Measurements from ENCODE around the gene MRPS10. TPM values are rescaled to one million over a fixed set of nuclear protein-coding genes. Genes with fewer than 3 reads are reported as not detected.

The MRPS10 gene
- total and polyA plus RNA-seq, 4 donors: 20.1 to 26.8 (median 23.9) TPM

GRCh38 chr6:42197555-42198362 lies 19.9 kb downstream of the MRPS10 start:
- Histone ChIP-seq H3K36me3 (ENCODE audit: control insufficient read depth in 4 of 4, insufficient read depth in 3 of 4, low read depth in 1 of 4, low read length in 3 of 4) (peaks cover 0 to 3% (median 0%) of the 10 kb centered on the region in 4 donors), H3K4me1 (ENCODE audit: control insufficient read depth in 4 of 4, insufficient read depth in 4 of 4, low read length in 3 of 4) (peaks cover 0 to 4% (median 3%) of the 10 kb centered on the region in 4 donors), H3K4me3 (ENCODE audit: low read depth in 1 of 3, low read length in 3 of 3) (no peak overlapping the region), H3K9me3 (ENCODE audit: control insufficient read depth in 4 of 4, low read length in 3 of 4) (peaks cover 0 to 2% (median 0%) of the 10 kb centered on the region in 4 donors), H3K9ac (ENCODE audit: low read depth in 1 of 2, low read length in 2 of 2) (no peak overlapping the region), H3K27ac (ENCODE audit: low read depth in 1 of 2, low read length in 2 of 2) (no peak overlapping the region), H3K27me3 (ENCODE audit: control insufficient read depth in 4 of 4, insufficient read depth in 4 of 4, low read length in 3 of 4) (no peaks in the 10 kb centered on the region)
- no peak for DNase-seq (ENCODE audit: low spot score)
- WGBS: 81% methylated on average over 13 of the region's 13 CpGs
- TF ChIP-seq TAF1 (conservative IDR thresholded peaks at IDR 0.05) (no peak), NR2F2 (IDR thresholded peaks at IDR 0.05) (no peak), RXRA (IDR thresholded peaks at IDR 0.05) (no peak), MAX (IDR thresholded peaks at IDR 0.05) (no peak), FOXA1 (IDR thresholded peaks at IDR 0.05) (no peak), REST (IDR thresholded peaks at IDR 0.05) (no peak), ZBTB33 (IDR thresholded peaks at IDR 0.05) (no peak)

- no peaks in the 10 kb centered on the region for H3K27me3 ChIP-seq (ENCODE audit: control insufficient read depth in 4 of 4, insufficient read depth in 4 of 4, low read length in 3 of 4)
- peaks cover 0 to 3% (median 0%) of the 10 kb centered on the region in 4 donors for H3K36me3 ChIP-seq (ENCODE audit: control insufficient read depth in 4 of 4, insufficient read depth in 3 of 4, low read depth in 1 of 4, low read length in 3 of 4)
- H3K4me1 ChIP-seq (ENCODE audit: control insufficient read depth in 4 of 4, insufficient read depth in 4 of 4, low read length in 3 of 4): peaks cover 0 to 3% (median 0%) of the 10 kb centered on the region in 4 donors
- 92% methylated on average over 4 of the region's 4 CpGs for WGBS
- H3K27ac ChIP-seq (ENCODE audit: low read depth in 1 of 2, low read length in 2 of 2): no peak overlapping the region
- no peak overlapping the region for H3K9ac ChIP-seq (ENCODE audit: low read depth in 1 of 2, low read length in 2 of 2)
- no peak for DNase-seq (ENCODE audit: low spot score)
- TF ChIP-seq EGR1 (IDR thresholded peaks at IDR 0.05; ENCODE audit: low read depth in 2 of 2): no peak
- no peak for TF ChIP-seq TAF1 (conservative IDR thresholded peaks at IDR 0.05)
- no peak for TF ChIP-seq ATF3 (IDR thresholded peaks at IDR 0.05)
- no peak for TF ChIP-seq REST (IDR thresholded peaks at IDR 0.05)
- TF ChIP-seq GABPA (IDR thresholded peaks at IDR 0.05 in 1 of 2, conservative IDR thresholded peaks at IDR 0.05 in 1 of 2): no peak
- TF ChIP-seq JUND (IDR thresholded peaks at IDR 0.05): no peak
- TF ChIP-seq ZBTB33 (IDR thresholded peaks at IDR 0.05): no peak
- TF ChIP-seq HNF4A (conservative IDR thresholded peaks at IDR 0.05): no peak
- TF ChIP-seq FOXA1 (IDR thresholded peaks at IDR 0.05): no peak
- TF ChIP-seq CTCF (IDR thresholded peaks at IDR 0.05; ENCODE audit: low read depth, low read length, missing input control): no peak
- TF ChIP-seq MAX (IDR thresholded peaks at IDR 0.05): no peak
- no peak for TF ChIP-seq HNF4G (IDR thresholded peaks at IDR 0.05)
- H3K4me3 ChIP-seq (ENCODE audit: low read depth in 1 of 3, low read length in 3 of 3): no peak overlapping the region
- H3K9me3 ChIP-seq (ENCODE audit: control insufficient read depth in 4 of 4, low read length in 3 of 4): peaks cover 0 to 2% (median 0%) of the 10 kb centered on the region in 4 donors
Measured at GRCh38 chr6:42195415-42195814, 22.2 kb downstream of the MRPS10 start.
